NK-92 (cell line): ENCODE data around the gene CCBE1.
"Not testable (repeated sequence)": the region's sequence is repeated elsewhere in the genome, so short reads cannot be mapped to it uniquely, and the experiment has no call there.

ENCODE experiments used
- DNase-seq: peaks from one replicate; lab custom pipeline; 2025; ENCODE audit not compliant: unreplicated experiment; lab: John Stamatoyannopoulos, UW

Gene CCBE1

GRCh38 chr18:59658941-59659340 lies 38.3 kb downstream of the CCBE1 start:
- DNase-seq = no peak

- DNase-seq = no peak
These were observed 40.2 kb downstream of the CCBE1 start for GRCh38 chr18:59657012-59657411.

DNA sequence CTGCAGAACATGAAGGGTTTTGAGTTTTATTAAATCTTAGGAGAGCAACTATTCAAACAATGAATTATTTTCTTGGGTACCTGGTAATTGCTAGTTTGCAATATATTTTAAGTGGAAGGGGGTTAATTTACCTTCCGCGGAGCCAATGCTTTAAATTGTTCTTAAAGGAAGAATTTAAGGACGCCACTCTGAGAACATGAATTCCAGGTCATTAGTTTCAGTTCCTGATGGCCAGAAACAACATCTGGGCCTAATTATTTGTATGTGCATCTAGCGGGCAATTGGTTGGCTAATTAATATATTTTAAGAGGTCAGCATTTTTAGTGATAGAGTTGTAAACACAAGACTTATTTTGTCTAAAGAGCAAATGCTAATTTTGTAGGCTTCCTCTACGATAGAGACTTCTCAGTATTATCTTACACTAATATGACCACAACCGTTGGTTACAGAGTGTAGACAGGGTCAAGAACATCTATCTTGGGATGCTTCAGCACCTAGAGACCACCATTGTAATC lies 40.8 kb downstream of the CCBE1 start:
- no peak for DNase-seq

DNA sequence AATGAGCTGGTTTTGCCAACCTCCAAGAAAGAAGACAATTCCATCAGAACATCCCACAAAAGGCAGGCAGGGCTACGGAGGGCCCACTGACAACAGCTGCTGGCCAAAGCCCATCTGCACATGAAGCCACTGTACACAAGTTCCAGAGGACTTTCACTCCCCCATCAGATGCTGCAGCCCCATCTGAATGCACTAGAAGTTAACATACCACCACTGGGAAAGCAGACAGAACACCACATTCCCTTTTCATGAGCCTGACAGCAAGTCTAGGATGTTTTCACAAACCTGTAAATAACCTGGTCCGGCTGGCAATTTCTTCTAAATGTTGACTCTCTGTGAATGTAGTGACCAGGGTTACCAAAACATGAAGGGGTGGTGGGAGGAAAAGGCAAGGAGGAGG lies 41.5 kb downstream of the CCBE1 start:
- no peak for DNase-seq

DNA sequence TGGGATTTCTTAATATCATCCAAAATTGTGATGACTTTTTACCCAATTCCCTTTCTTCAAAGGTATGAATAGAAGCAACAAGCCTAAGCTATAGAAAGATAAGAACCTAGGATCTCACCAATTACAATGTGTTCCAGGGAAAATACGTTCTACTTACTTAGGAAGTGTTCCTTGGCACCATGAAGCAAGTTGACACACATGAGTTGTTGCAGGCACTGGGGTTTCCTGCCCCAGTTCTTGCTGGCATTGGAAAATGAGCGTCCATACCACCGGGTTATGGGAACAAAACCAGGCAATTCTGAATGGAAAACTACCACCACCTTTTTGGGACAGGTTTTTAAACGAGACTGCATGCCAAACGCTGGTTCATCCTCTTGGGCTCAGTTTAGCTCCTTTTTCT lies 46.2 kb downstream of the CCBE1 start:
- DNase-seq = no peak

DNA sequence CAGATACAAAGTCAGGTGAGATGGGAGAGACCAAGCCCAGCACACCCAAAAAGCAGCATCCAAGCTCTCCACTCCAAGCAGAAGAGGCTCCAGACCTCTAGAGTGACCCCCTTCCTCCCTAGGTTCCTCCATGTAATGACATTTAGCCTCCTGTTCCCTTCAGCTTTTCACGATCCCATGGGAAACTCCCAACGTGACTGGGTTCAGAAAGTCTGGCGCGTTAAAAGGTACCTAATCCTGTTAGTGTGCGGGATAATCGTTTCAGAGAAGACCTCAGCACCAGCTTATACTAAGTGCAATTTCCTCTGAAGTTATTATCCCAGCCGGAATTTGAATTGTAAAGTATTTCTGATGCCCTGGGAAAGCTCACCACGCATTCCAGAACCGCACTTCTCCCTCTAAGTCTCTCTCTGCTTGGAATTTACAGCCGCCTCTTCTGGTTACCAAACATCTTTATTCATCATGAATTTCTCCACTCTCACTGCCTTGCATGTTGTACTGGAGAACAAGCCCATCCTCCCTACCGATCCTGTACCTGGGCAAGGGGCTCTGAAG lies 46.9 kb downstream of the CCBE1 start:
- no peak for DNase-seq

DNA sequence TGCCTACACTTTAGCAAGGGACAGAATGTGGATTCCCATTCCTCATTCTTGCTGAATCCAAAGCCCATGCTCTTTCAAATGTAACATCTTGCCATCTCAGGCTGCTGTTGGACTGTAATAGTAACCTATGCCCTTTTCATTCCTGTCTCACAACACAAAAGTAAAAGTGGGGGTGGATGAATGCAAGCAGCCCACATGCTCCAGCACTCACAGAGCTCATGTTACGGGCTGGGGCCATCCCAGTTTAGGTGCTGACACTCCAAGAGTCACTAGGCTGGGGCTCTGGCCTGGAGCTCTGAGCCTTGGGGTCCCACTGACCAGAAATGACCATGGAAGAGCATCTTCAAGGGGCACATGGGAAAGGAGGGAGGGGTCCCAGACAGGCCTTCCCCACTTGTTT lies 47.6 kb downstream of the CCBE1 start:
- DNase-seq = no peak

DNA sequence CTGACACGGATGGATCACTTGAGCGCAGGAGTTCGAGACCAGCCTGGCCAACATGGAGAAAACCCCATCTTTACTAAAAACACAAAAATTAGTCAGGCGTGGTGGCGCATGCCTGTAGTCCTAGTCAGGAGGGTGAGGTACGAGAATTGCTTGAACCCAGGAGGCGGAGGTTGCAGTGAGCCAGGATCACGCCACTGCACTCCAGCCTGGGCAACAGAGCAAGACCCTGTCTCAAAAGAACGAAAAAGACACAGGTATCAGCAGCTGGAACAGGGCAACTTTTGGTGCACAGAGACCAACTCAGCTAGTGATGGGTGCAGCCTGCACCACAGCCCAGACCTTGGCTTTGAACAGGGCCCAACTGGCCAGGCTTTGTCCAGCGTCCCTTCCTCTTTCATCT lies 48.8 kb downstream of the CCBE1 start:
- not testable (repeated sequence) for DNase-seq

DNA sequence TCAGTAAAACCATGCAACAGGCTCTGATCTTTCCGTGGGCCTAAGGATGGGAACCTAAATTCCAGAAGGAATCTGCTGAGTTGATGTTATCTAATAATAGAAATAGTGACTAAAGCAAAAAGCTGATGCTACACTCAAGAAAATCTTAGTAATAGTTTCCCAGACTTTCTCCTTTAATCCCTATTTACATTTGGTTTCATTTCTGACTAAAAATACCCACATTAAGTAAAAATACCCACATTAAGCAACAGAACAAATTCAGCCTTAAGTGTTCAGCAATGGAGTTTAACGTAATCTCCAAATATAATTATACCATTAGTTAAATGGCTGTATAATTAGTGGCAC lies 50.3 kb downstream of the CCBE1 start:
- DNase-seq = no peak

GRCh38 chr18:59646228-59646962 lies 50.8 kb downstream of the CCBE1 start:
- DNase-seq = no peak

- no peak for DNase-seq
These were observed 53.5 kb downstream of the CCBE1 start for GRCh38 chr18:59643740-59644139.

DNA sequence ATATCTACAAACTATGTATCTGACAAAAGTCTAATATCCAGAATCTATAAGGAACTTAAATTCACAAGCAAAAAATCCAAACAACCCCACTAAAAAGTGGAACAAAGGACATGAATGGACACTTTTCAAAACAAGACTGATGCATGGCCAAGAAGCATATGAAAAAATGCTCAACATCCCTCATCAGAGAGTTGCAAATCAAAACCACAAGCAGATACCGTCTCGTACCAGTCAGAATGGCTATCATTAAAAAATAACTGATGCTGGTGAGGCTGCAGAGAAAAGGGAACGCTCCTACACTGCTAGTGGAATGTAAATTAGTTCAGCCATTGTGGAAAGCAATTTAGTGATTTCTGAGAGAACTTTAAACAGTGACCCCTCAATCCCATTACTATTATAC lies 56.5 kb downstream of the CCBE1 start:
- DNase-seq = no peak

GRCh38 chr18:59639821-59640220 lies 57.4 kb downstream of the CCBE1 start:
- no peak for DNase-seq

DNA sequence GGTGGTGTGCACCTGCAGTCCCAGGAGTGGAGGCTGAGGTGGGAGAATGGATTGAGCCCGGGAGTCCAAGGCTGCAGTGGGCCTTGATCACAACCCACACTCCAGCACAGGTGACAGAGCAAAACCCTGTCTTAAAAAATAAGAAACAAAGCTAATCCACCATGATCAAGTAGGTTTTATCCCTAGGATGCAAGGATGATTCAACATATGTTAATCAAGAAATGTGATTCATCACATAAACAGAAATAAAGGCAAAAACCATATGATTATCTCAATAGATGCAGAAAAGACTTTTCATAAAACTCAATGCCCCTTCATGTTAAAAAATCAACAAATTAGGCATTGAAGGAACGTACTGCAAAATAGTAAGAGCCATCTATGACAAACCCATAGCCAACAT lies 58.1 kb downstream of the CCBE1 start:
- no peak for DNase-seq

- DNase-seq = no peak
These were observed 63.2 kb downstream of the CCBE1 start for GRCh38 chr18:59633961-59634485.

DNA sequence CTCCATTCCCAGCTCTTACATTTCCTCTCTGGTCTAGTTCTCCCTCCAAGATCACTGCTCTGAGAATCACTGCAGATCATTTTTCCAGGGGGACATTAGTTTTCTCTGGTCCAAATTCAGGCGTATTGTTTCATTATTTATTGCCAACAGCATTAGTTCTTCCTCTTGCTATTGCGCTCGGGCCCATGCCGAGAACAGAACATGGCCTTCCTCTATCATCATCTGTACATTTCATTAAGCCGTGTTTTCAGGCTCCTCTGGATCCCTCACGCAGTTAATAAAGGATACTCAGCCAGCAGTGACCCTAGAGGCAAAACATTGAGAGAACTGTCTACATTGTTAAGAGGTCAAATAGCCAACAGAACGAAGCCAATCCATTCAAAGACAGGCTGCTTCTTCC lies 63.9 kb downstream of the CCBE1 start:
- DNase-seq = no peak

GRCh38 chr18:59631583-59632181 lies 65.5 kb downstream of the CCBE1 start:
- no peak for DNase-seq

DNA sequence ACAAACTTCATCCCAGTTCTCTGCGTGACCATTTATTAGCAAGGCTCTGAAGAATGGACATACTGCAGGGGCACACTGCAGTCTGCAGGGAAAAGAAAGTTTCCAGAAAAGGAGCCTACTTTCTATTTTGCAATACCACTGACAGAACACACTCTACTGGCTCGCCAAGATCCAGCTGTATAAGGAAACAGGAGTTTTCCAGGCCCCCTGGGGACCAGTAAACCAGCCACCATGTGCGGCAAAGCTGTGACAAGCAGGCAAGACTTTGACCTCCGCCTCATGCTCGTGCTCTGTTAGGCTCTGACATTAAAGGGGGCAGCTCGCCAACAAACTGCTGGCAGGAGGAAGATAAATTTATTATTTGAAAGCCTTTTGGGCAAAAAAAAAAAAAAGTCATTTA lies 67.3 kb downstream of the CCBE1 start:
- no peak for DNase-seq

DNA sequence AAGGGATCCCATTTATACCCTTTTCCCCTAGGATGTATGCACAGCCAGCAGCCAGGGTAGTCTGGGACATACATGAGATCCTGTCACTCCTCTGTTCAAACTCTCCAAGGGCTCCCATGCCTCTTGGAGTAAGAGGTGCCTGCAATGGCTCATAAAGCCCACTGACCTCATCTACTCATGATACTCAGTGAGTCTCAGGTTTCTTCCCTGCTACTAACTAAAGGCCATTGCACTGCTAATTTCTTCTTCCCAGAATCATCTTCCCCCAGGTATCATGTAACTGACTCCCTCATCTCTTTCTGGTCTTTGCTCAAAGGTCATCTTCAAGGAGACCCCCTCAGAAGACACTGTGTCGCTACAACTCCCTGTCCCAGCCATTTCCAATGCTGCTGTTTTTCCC lies 68.2 kb downstream of the CCBE1 start:
- DNase-seq = no peak

- DNase-seq = no peak
These were observed 69.8 kb downstream of the CCBE1 start for GRCh38 chr18:59627414-59627813.

GRCh38 chr18:59624369-59624765 lies 72.9 kb downstream of the CCBE1 start:
- no peak for DNase-seq
